H1 (cell line): ENCODE measurements around the gene MAP4K4. TPM values are rescaled to one million over a fixed set of nuclear protein-coding genes. Genes with fewer than 3 reads are reported as not detected.

Experiments used
- CTCF ChIA-PET: fragments of 300-600 bp; sonication (Branson Sonifier 250); formaldehyde crosslinking; loops from one replicate; lab custom pipeline; 2021; ENCODE audit not compliant: partially characterized antibody; lab: Charles Lee
- POLR2A ChIA-PET: fragments of 300-600 bp; sonication (Branson Sonifier 250); formaldehyde crosslinking; loops from one replicate; lab custom pipeline; 2021; ENCODE audit warnings: inconsistent platforms; ENCODE audit not compliant: partially characterized antibody; lab: Charles Lee
- DNase-seq, 2 experiments: peaks; one replicate each; pipeline versions ENCODE4 v3.0.0 to v3.0.0-alpha.2; 2010 to 2022; ENCODE audit warnings: low spot score in 2 of 2, low read depth in 1 of 2, mixed read lengths in 1 of 2
- FAIRE-seq: peaks from 2 replicates; lab custom pipeline; 2011; peaks lifted over from hg19 to GRCh38; lab: Jason Lieb, UNC
- H2AFZ ChIP-seq: 2 replicates; pipeline ENCODE4 v1.8.1; 2012; ENCODE audit warnings: low read length, inconsistent platforms
- H2AK5ac ChIP-seq: 2 replicates; pipeline ENCODE4 v1.6.1; 2013; ENCODE audit warnings: low read depth, low read length
- H2BK120ac ChIP-seq: replicated peaks from 2 replicates; pipeline ENCODE3; 2013; ENCODE audit warnings: low read depth, low read length, inconsistent platforms
- H2BK12ac ChIP-seq: 2 replicates; pipeline ENCODE4 v1.6.1; 2013; ENCODE audit warnings: low read depth, low read length
- H2BK15ac ChIP-seq: 2 replicates; pipeline ENCODE4 v1.6.1; 2013; ENCODE audit warnings: low read length
- H2BK20ac ChIP-seq: 2 replicates; pipeline ENCODE4 v1.6.1; 2013; ENCODE audit warnings: low read length
- H2BK5ac ChIP-seq: 2 replicates; pipeline ENCODE4 v1.6.1; 2013; ENCODE audit warnings: low read depth, low read length
- H3K14ac ChIP-seq: 2 replicates; pipeline ENCODE4 v1.6.1; 2013; ENCODE audit warnings: inconsistent platforms; ENCODE audit not compliant: insufficient read length
- H3K18ac ChIP-seq: 2 replicates; pipeline ENCODE4 v1.6.1; 2013; ENCODE audit warnings: low read length; ENCODE audit errors: extremely low read depth
- H3K23ac ChIP-seq: 2 replicates; pipeline ENCODE4 v1.6.1; 2013; ENCODE audit warnings: inconsistent platforms; ENCODE audit not compliant: insufficient read length
- H3K23me2 ChIP-seq: 2 replicates; pipeline ENCODE4 v1.6.1; 2013; ENCODE audit warnings: low read depth, low read length
- H3K27ac ChIP-seq: 2 replicates; pipeline ENCODE4 v1.6.1; 2011; ENCODE audit warnings: low read depth, low read length, inconsistent platforms
- H3K27me3 ChIP-seq, 4 experiments: replicated peaks in 1 of 4; 1 replicate in 1 of 4; 2 replicates in 3 of 4; pipeline versions ENCODE4 v1.6.1 to v1.8.1; 2011 to 2013; ENCODE audit warnings: low read length in 3 of 4, mild to moderate bottlenecking in 3 of 4, inconsistent platforms in 2 of 4, mixed read lengths in 2 of 4, moderate library complexity in 1 of 4; ENCODE audit not compliant: control insufficient read depth in 3 of 4, insufficient read depth in 3 of 4; ENCODE audit errors: extremely low read depth in 1 of 4
- H3K36me3 ChIP-seq, 4 experiments: 2 replicates each; pipeline versions ENCODE4 v1.6.1 to v1.8.1; 2011 to 2013; ENCODE audit warnings: mild to moderate bottlenecking in 4 of 4, low read length in 3 of 4, moderate library complexity in 2 of 4, control low read depth in 1 of 4, inconsistent platforms in 1 of 4; ENCODE audit not compliant: insufficient read depth in 4 of 4, control insufficient read depth in 2 of 4
- H3K4ac ChIP-seq: replicated peaks from 2 replicates; pipeline ENCODE3; 2013; ENCODE audit warnings: low read length, low read depth, mixed read lengths, inconsistent platforms; ENCODE audit not compliant: insufficient read length
- H3K4me1 ChIP-seq, 4 experiments: replicated peaks in 1 of 4; 1 replicate in 1 of 4; 2 replicates in 3 of 4; pipeline versions ENCODE4 v1.6.1 to v1.8.1; 2011 to 2013; ENCODE audit warnings: low read length in 3 of 4, inconsistent platforms in 2 of 4, mixed read lengths in 1 of 4; ENCODE audit not compliant: insufficient read depth in 4 of 4, control insufficient read depth in 3 of 4
- H3K4me2 ChIP-seq, 2 experiments: 2 replicates each; pipeline versions ENCODE4 v1.6.1 to v1.8.1; 2011 to 2013; ENCODE audit warnings: low read depth in 2 of 2, low read length in 2 of 2, control low read depth in 1 of 2, inconsistent platforms in 1 of 2, mild to moderate bottlenecking in 1 of 2; ENCODE audit not compliant: insufficient read depth in 1 of 2
- H3K4me3 ChIP-seq, 4 experiments: fragments of 200-600, 300-600 bp in 1 of 4; sonication (generic), shearing (Covaris generic), sonication (Bioruptor Twin) in 1 of 4; 2 replicates each; pipeline versions ENCODE4 v1.5.1 to v1.8.1; 2011 to 2016; ENCODE audit warnings: low read length in 4 of 4, low read depth in 3 of 4, control low read depth in 2 of 4, inconsistent platforms in 2 of 4, mild to moderate bottlenecking in 2 of 4, mixed read lengths in 1 of 4, moderate library complexity in 1 of 4; ENCODE audit not compliant: insufficient read depth in 2 of 4; ENCODE audit errors: extremely low read depth in 1 of 4
- H3K56ac ChIP-seq: replicated peaks from 2 replicates; pipeline ENCODE3; 2013; ENCODE audit warnings: low read depth, mild to moderate bottlenecking, mixed read lengths, low read length, inconsistent platforms; ENCODE audit not compliant: insufficient read length
- H3K79me1 ChIP-seq: 2 replicates; pipeline ENCODE4 v1.6.1; 2013; ENCODE audit warnings: low read depth, low read length, control low read depth
- H3K79me2 ChIP-seq, 2 experiments: 2 replicates each; pipeline versions ENCODE4 v1.6.1 to v1.8.1; 2012 to 2013; ENCODE audit warnings: low read length in 2 of 2, mild to moderate bottlenecking in 2 of 2, inconsistent platforms in 1 of 2; ENCODE audit not compliant: insufficient read depth in 2 of 2, control insufficient read depth in 1 of 2
- H3K9ac ChIP-seq, 4 experiments: replicated peaks in 1 of 4; 1 replicate in 1 of 4; 2 replicates in 3 of 4; pipeline versions ENCODE4 v1.6.1 to v1.8.1; 2011 to 2013; ENCODE audit warnings: low read depth in 3 of 4, low read length in 3 of 4, control low read depth in 2 of 4, mild to moderate bottlenecking in 2 of 4, moderate library complexity in 2 of 4, inconsistent platforms in 1 of 4; ENCODE audit errors: extremely low read depth in 1 of 4
- H3K9me3 ChIP-seq, 2 experiments: 2 replicates each; pipeline versions ENCODE4 v1.6.1 to v1.8.1; 2012 to 2013; ENCODE audit warnings: mild to moderate bottlenecking in 2 of 2, moderate library complexity in 2 of 2, control low read depth in 1 of 2, inconsistent platforms in 1 of 2, low read depth in 1 of 2, low read length in 1 of 2, mixed read lengths in 1 of 2; ENCODE audit not compliant: insufficient read depth in 2 of 2
- H4K20me1 ChIP-seq, 2 experiments: replicated peaks in 1 of 2; 2 replicates each; pipeline versions ENCODE3 to v1.8.1; 2011 to 2013; ENCODE audit warnings: inconsistent platforms in 2 of 2, low read length in 2 of 2, mild to moderate bottlenecking in 1 of 2; ENCODE audit not compliant: insufficient read depth in 2 of 2, control insufficient read depth in 1 of 2
- H4K5ac ChIP-seq: 2 replicates; pipeline ENCODE4 v1.6.1; 2013; ENCODE audit warnings: low read length, low read depth, mixed read lengths, inconsistent platforms; ENCODE audit not compliant: insufficient read length
- H4K8ac ChIP-seq: 2 replicates; pipeline ENCODE4 v1.8.0; 2013; ENCODE audit warnings: mild to moderate bottlenecking, moderate library complexity, low read length, inconsistent platforms; ENCODE audit not compliant: insufficient read depth; ENCODE audit errors: extremely low read depth
- H4K91ac ChIP-seq: replicated peaks from 2 replicates; pipeline ENCODE3; 2013; ENCODE audit warnings: low read length, mixed read lengths, inconsistent platforms; ENCODE audit not compliant: insufficient read length
- EGR1 ChIP-seq: IDR thresholded peaks from 2 replicates; pipeline ENCODE4 v1.6.1; 2011; ENCODE audit warnings: low read depth, low read length, borderline replicate concordance
- KDM1A ChIP-seq: fragments of 200-600, 300-600 bp; sonication (generic); IDR thresholded peaks from 2 replicates; pipeline ENCODE4 v1.7.1; 2016; ENCODE audit warnings: mild to moderate bottlenecking, low read length, borderline replicate concordance
- POLR2A ChIP-seq, 2 experiments: IDR thresholded peaks; 1 replicate in 1 of 2; 2 replicates in 1 of 2; pipeline ENCODE4 v1.6.1; 2011; ENCODE audit warnings: low read depth in 2 of 2, low read length in 2 of 2, mild to moderate bottlenecking in 2 of 2; ENCODE audit errors: control extremely low read depth in 1 of 2
- SP1 ChIP-seq: IDR thresholded peaks from 2 replicates; pipeline ENCODE4 v1.6.1; 2011; ENCODE audit warnings: low read depth, low read length
- SRF ChIP-seq: IDR thresholded peaks from 2 replicates; pipeline ENCODE4 v1.6.1; 2011; ENCODE audit warnings: mild to moderate bottlenecking, low read depth, low read length, moderate library complexity
- SUZ12 ChIP-seq: fragments of 200-600 bp; sonication (generic); IDR thresholded peaks from 2 replicates; pipeline ENCODE4 v1.6.1; 2012; ENCODE audit warnings: mild to moderate bottlenecking, inconsistent platforms, low read length, moderate library complexity, mixed read lengths
- TAF7 ChIP-seq: optimal IDR thresholded peaks from 2 replicates; pipeline ENCODE3; 2011; ENCODE audit warnings: low read depth, mild to moderate bottlenecking, inconsistent platforms, low read length, moderate library complexity, borderline replicate concordance
- ZNF274 ChIP-seq: IDR thresholded peaks from 2 replicates; pipeline ENCODE4 v1.7.0; 2012; ENCODE audit warnings: low read length, borderline replicate concordance; ENCODE audit errors: extremely low read depth
- WGBS, 2 experiments: shearing (Covaris generic) in 1 of 2; methylation state at CpG; one replicate each; pipeline versions ENCODE4 v1.1.6 to v1.1.7; 2013 to 2015; ENCODE audit warnings: low lambda C conversion rate in 2 of 2, mixed read lengths in 2 of 2, inconsistent platforms in 1 of 2, low coverage in 1 of 2, missing lambda C conversion rate in 1 of 2; ENCODE audit not compliant: insufficient replicate concordance in 2 of 2, insufficient coverage in 1 of 2, insufficient read length in 1 of 2; ENCODE audit errors: extremely low coverage in 1 of 2, missing lambda C conversion rate in 1 of 2; 5-methylcytosine and 5-hydroxymethylcytosine counted together
- polyA plus RNA-seq, 7 experiments: library from polyadenylated mRNA; depleted of rRNA in 3 of 7; stranded (reverse) in 5 of 7; unstranded in 2 of 7; fragments of >200 nt in 5 of 7; fragments of 200-250 nt in 2 of 7; gene quantifications; 1 replicate in 5 of 7; 2 replicates in 1 of 7; 4 replicates in 1 of 7; pipeline versions ENCODE4 v1.2.1 to v1.2.3, GENCODE V29; 2011 to 2013; ENCODE audit warnings: missing spikeins in 2 of 7, mixed read lengths in 2 of 7
- total RNA-seq: library from RNA; stranded (reverse); fragmentation: NEBNext Ultra II Directional; extraction: Animal tissue kit (Norgen Biotek cat#: 25700); gene quantifications from 2 replicates; pipeline ENCODE4 v1.2.1, GENCODE V29; 2021

The MAP4K4 gene
- total and polyA plus RNA-seq, 2 of the 8 experiments (the other 6 are each of a cell fraction or from before 2014, with no cell fraction given) = 53.2 to 138 TPM

DNA sequence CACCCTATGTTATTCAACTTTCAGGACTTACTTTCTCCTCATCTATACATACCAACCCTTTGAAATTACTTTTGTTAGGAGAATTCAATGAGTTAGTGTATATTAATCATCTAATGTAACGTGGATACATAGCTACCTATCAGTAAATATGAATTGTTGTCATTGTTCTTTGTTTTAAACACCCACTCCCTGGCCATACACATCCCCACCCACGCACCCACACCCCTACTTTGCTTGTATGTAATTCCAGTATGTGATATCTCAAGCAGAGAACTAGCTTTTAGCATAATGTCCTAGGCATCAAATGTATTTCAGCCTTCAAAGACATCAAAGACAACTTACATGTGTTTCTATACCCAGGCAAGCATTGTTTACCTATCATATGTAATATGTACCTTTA is 129.2 kb downstream of the MAP4K4 start:
- no peak overlapping the region for H2AK5ac ChIP-seq
- 93% methylated on average over 2 of the region's 2 CpGs; no CpG with 5 or more reads in 1 of the 2 experiments for WGBS, 2 experiments
- H2BK15ac ChIP-seq = no peak overlapping the region
- H3K23ac ChIP-seq = no peak overlapping the region
- no peak for TF ChIP-seq POLR2A (IDR thresholded peaks at IDR 0.05; ENCODE audit: control extremely low read depth in 1 of 2, low read depth in 2 of 2, low read length in 2 of 2)
- no peak for TF ChIP-seq TAF7
- no peak for TF ChIP-seq SP1
- TF ChIP-seq SRF = no peak
- TF ChIP-seq EGR1 = no peak
- no peak for TF ChIP-seq KDM1A
- no peak for TF ChIP-seq ZNF274
- TF ChIP-seq SUZ12 = no peak
- H3K36me3 ChIP-seq = peaks cover 2 to 42% (median 34%) of the 10 kb centered on the region in 4 experiments; a peak in 6 of 8 replicates
- FAIRE-seq (no peak), DNase-seq (no peak)
- no peak overlapping the region for H3K27ac ChIP-seq
- no peaks in the 10 kb centered on the region for H3K79me1 ChIP-seq
- peaks cover 0 to 5% (median 3%) of the 10 kb centered on the region in 4 experiments; a peak in 3 of 7 replicates for H3K4me1 ChIP-seq
- ChIA-PET POLR2A (no interaction called here), CTCF (interaction anchor here (0.9 to 2.4 kb wide), 5 partner anchors 14 to 408 kb away, joined by 3 to 7 read pairs (median 3); no protein-coding TSS in a partner anchor)
- H4K91ac ChIP-seq = no peak overlapping the region
- no peak overlapping the region for H2BK120ac ChIP-seq
- H3K9me3 ChIP-seq = no peaks in the 10 kb centered on the region
- H3K56ac ChIP-seq = no peak overlapping the region
- no peak overlapping the region for H3K4ac ChIP-seq
- H3K23me2 ChIP-seq = no peaks in the 10 kb centered on the region
- H2BK12ac ChIP-seq = no peak overlapping the region
- no peak overlapping the region for H3K4me3 ChIP-seq
- no peak overlapping the region for H4K5ac ChIP-seq
- no peak overlapping the region for H2BK5ac ChIP-seq
- no peak overlapping the region for H3K4me2 ChIP-seq
- no peak overlapping the region for H3K18ac ChIP-seq
- H3K27me3 ChIP-seq = no peaks in the 10 kb centered on the region
- peaks cover 0 to 27% of the 10 kb centered on the region in 2 experiments; a peak in 2 of 4 replicates for H3K79me2 ChIP-seq
- no peak overlapping the region for H2AFZ ChIP-seq
- H4K20me1 ChIP-seq = peaks cover 5 to 15% of the 10 kb centered on the region in 2 experiments
- H4K8ac ChIP-seq = no peak overlapping the region
- H3K14ac ChIP-seq = no peak overlapping the region
- H3K9ac ChIP-seq = peak overlapping the region in 1 of 4 experiments; percentile 14; a peak in 1 of 7 replicates
- no peak overlapping the region for H2BK20ac ChIP-seq
